Measurements from ENCODE around the gene SSH2.

SSH2 gene

GRCh38 chr17:29748400-29748799, 181.6 kb downstream of the SSH2 start:
- Histone ChIP-seq H3K27me3 (ENCODE audit: insufficient read depth, low read depth) (no peaks in the 10 kb centered on the region), H4K20me1 (ENCODE audit: insufficient read depth) (0 out of 2 replicates have a peak, but pooled peaks cover 3% of the 10 kb centered on the region), H3K36me3 (ENCODE audit: insufficient read depth) (no peaks in the 10 kb centered on the region), H3K4me3 (IDR thresholded peaks at IDR 0.05; ENCODE audit: insufficient read depth, low read depth, low read length) (no peak overlapping the region), H2AFZ (ENCODE audit: low read depth) (no peak overlapping the region), H3K4me2 (no peak overlapping the region), H3K79me2 (ENCODE audit: insufficient read depth, low read depth) (0 out of 2 replicates have a peak, but pooled peaks cover 5% of the 10 kb centered on the region), H3K9ac (no peak overlapping the region), H3K4me1 (ENCODE audit: low read depth, poor library complexity, severe bottlenecking) (peaks cover 23% of the 10 kb centered on the region), H3K27ac (no peak overlapping the region)
- TF ChIP-seq, protein P1, sequence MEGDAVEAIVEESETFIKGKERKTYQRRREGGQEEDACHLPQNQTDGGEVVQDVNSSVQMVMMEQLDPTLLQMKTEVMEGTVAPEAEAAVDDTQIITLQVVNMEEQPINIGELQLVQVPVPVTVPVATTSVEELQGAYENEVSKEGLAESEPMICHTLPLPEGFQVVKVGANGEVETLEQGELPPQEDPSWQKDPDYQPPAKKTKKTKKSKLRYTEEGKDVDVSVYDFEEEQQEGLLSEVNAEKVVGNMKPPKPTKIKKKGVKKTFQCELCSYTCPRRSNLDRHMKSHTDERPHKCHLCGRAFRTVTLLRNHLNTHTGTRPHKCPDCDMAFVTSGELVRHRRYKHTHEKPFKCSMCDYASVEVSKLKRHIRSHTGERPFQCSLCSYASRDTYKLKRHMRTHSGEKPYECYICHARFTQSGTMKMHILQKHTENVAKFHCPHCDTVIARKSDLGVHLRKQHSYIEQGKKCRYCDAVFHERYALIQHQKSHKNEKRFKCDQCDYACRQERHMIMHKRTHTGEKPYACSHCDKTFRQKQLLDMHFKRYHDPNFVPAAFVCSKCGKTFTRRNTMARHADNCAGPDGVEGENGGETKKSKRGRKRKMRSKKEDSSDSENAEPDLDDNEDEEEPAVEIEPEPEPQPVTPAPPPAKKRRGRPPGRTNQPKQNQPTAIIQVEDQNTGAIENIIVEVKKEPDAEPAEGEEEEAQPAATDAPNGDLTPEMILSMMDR (conservative IDR thresholded peaks at IDR 0.05; ENCODE audit: low read depth, low read length) = no peak

GRCh38 chr17:29747660-29748059, 182.4 kb downstream of the SSH2 start:
- Histone ChIP-seq H3K79me2 (ENCODE audit: insufficient read depth, low read depth) (0 out of 2 replicates have a peak, but pooled peaks cover 5% of the 10 kb centered on the region), H3K36me3 (ENCODE audit: insufficient read depth) (no peaks in the 10 kb centered on the region), H3K4me1 (ENCODE audit: low read depth, poor library complexity, severe bottlenecking) (peaks cover 23% of the 10 kb centered on the region), H4K20me1 (ENCODE audit: insufficient read depth) (0 out of 2 replicates have a peak, but pooled peaks cover 3% of the 10 kb centered on the region), H3K4me3 (IDR thresholded peaks at IDR 0.05; ENCODE audit: insufficient read depth, low read depth, low read length) (no peak overlapping the region), H3K27ac (no peak overlapping the region), H3K9ac (no peak overlapping the region), H2AFZ (ENCODE audit: low read depth) (no peak overlapping the region), H3K27me3 (ENCODE audit: insufficient read depth, low read depth) (no peaks in the 10 kb centered on the region), H3K4me2 (no peak overlapping the region)
- TF ChIP-seq, protein P1 (conservative IDR thresholded peaks at IDR 0.05; ENCODE audit: low read depth, low read length) = no peak

DNA sequence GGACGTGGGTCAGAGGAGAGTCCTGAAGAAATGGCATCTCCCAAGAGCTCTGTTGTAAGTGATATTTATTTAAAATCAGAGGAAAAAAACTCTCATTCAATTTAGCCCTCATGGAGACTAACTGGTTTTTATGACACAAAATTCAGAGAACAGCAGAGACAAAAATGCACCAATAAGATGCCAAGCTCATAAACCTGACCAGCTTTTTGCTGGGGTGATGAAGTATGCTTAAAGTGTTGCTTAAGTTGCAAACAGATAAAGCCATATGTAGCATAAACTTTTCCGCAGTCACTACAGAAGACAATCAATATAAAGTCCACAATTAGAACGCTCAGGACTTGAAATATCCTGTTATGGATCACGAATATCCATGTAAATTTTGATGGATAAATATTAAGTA, 183.4 kb downstream of the SSH2 start:
- Histone ChIP-seq H3K4me2 (no peak overlapping the region), H3K4me3 (IDR thresholded peaks at IDR 0.05; ENCODE audit: insufficient read depth, low read depth, low read length) (no peak overlapping the region), H3K79me2 (ENCODE audit: insufficient read depth, low read depth) (0 out of 2 replicates have a peak, but pooled peaks cover 5% of the 10 kb centered on the region), H3K27ac (no peak overlapping the region), H3K9ac (no peak overlapping the region), H3K4me1 (ENCODE audit: low read depth, poor library complexity, severe bottlenecking) (peaks cover 23% of the 10 kb centered on the region), H3K36me3 (ENCODE audit: insufficient read depth) (no peaks in the 10 kb centered on the region), H4K20me1 (ENCODE audit: insufficient read depth) (no peaks in the 10 kb centered on the region), H2AFZ (ENCODE audit: low read depth) (no peak overlapping the region), H3K27me3 (ENCODE audit: insufficient read depth, low read depth) (no peaks in the 10 kb centered on the region)
- TF ChIP-seq, protein P1 (conservative IDR thresholded peaks at IDR 0.05; ENCODE audit: low read depth, low read length) = no peak

- Histone ChIP-seq H3K9ac (no peak overlapping the region), H3K4me1 (ENCODE audit: low read depth, poor library complexity, severe bottlenecking) (peaks cover 23% of the 10 kb centered on the region), H3K27me3 (ENCODE audit: insufficient read depth, low read depth) (no peaks in the 10 kb centered on the region), H3K79me2 (ENCODE audit: insufficient read depth, low read depth) (0 out of 2 replicates have a peak, but pooled peaks cover 5% of the 10 kb centered on the region), H3K4me3 (IDR thresholded peaks at IDR 0.05; ENCODE audit: insufficient read depth, low read depth, low read length) (no peak overlapping the region), H4K20me1 (ENCODE audit: insufficient read depth) (no peaks in the 10 kb centered on the region), H2AFZ (ENCODE audit: low read depth) (no peak overlapping the region), H3K36me3 (ENCODE audit: insufficient read depth) (no peaks in the 10 kb centered on the region), H3K27ac (no peak overlapping the region), H3K4me2 (no peak overlapping the region)
- TF ChIP-seq, protein P1 (conservative IDR thresholded peaks at IDR 0.05; ENCODE audit: low read depth, low read length) = no peak
Measured at GRCh38 chr17:29744121-29744520, 185.9 kb downstream of the SSH2 start.

All from KMS-11 (cell line).